Esophagus squamous epithelium (tissue), 4 donors: ENCODE measurements around the gene MSH4.

Experiments used
- CTCF ChIP-seq, 6 experiments: fragments of 450-650 bp in 4 of 6; fragments of 200-600 bp in 2 of 6; sonication (generic) in 2 of 6; IDR thresholded peaks; one replicate each; pipeline ENCODE4 v1.5.1; 2016 to 2019; ENCODE audit warnings: antibody characterized with exemption in 6 of 6, mild to moderate bottlenecking in 4 of 6, moderate library complexity in 4 of 6
- POLR2A ChIP-seq, 4 donors: fragments of 450-650 bp; IDR thresholded peaks; one replicate each; pipeline ENCODE4 v1.6.1; 2017; ENCODE audit warnings: antibody characterized with exemption in 4 of 4, mild to moderate bottlenecking in 4 of 4, moderate library complexity in 3 of 4

DNA sequence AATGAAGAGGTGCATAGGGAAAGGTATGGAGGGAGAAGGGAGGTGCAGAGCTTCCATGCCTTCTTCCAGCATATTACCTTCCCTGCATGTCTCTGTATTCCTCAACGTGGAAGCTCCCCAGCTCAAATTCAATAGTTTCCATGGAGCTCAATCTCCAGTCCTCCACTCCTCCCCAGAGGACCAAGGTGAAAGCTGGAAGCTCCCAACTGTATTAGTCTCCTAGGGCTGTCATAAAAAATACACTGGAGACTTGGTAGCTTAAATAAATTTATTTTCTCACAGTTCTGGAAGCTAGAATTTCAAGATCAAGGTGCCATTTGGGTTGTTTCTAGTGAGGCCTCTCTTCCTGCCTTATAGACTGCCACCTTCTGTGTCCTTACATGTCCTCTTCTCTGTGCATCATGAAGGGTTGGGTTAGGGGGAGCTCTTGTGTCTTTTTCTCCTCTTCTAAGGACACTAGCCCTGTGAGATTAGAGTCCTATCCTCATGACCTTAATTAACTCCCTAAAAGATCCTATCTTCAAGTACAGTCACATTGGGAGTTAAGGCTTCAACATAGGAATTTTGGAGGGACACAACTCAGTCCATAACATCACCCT, 32.5 kb upstream of the MSH4 start:
- TF ChIP-seq CTCF (IDR thresholded peaks at IDR 0.05) (no peak), POLR2A (IDR thresholded peaks at IDR 0.05) (no peak)
